Fibroblast of lung (primary cell): ENCODE data around the gene RBM27. TPM values are rescaled to one million over a fixed set of nuclear protein-coding genes. Genes with fewer than 3 reads are reported as not detected.
A peak's percentile ranks its signal among the peaks of the same experiment; 100 is the strongest.
"Not testable (repeated sequence)": the region's sequence is repeated elsewhere in the genome, so short reads cannot be mapped to it uniquely, and the experiment has no call there.

Source experiments
- DNase-seq, 2 donors: peaks; one replicate each; pipeline versions ENCODE4 v3.0.0 to v3.0.0-alpha.2; 2010; ENCODE audit warnings: low read depth in 2 of 2
- H2AFZ ChIP-seq: 2 replicates; pipeline ENCODE4 v1.5.1; 2012; ENCODE audit warnings: low read length, control low read depth, inconsistent platforms
- H3K27ac ChIP-seq: 2 replicates; pipeline ENCODE4 v1.5.1; 2011; ENCODE audit warnings: low read length, control low read depth; ENCODE audit not compliant: insufficient read depth
- H3K27me3 ChIP-seq: 2 replicates; pipeline ENCODE4 v1.5.1; 2011; ENCODE audit warnings: mild to moderate bottlenecking, low read length; ENCODE audit not compliant: control insufficient read depth, insufficient read depth
- H3K36me3 ChIP-seq: 2 replicates; pipeline ENCODE4 v1.5.1; 2011; ENCODE audit warnings: low read length; ENCODE audit not compliant: control insufficient read depth, insufficient read depth
- H3K4me1 ChIP-seq: 2 replicates; pipeline ENCODE4 v1.5.1; 2011; ENCODE audit warnings: low read length; ENCODE audit not compliant: control insufficient read depth, insufficient read depth; ENCODE audit errors: extremely low read depth
- H3K4me2 ChIP-seq: 2 replicates; pipeline ENCODE4 v1.5.1; 2011; ENCODE audit warnings: low read length, control low read depth; ENCODE audit not compliant: insufficient read depth; ENCODE audit errors: extremely low read depth
- H3K4me3 ChIP-seq, 4 experiments: fragments of 200-600 bp in 1 of 4; sonication (generic) in 1 of 4; replicated peaks in 1 of 4; 2 replicates each; pipeline ENCODE4 v1.5.1; 2011 to 2016; ENCODE audit warnings: low read length in 4 of 4, low read depth in 3 of 4, mild to moderate bottlenecking in 3 of 4, control low read depth in 2 of 4, inconsistent platforms in 1 of 4, mixed read lengths in 1 of 4; ENCODE audit not compliant: insufficient read depth in 1 of 4; ENCODE audit errors: control extremely low read depth in 1 of 4
- H3K79me2 ChIP-seq: 2 replicates; pipeline ENCODE4 v1.5.1; 2012; ENCODE audit warnings: mild to moderate bottlenecking, low read length, inconsistent platforms; ENCODE audit not compliant: control insufficient read depth, insufficient read depth
- H3K9ac ChIP-seq: 2 replicates; pipeline ENCODE4 v1.5.1; 2011; ENCODE audit warnings: mild to moderate bottlenecking, low read length, control low read depth; ENCODE audit not compliant: insufficient read depth
- H3K9me3 ChIP-seq: 2 replicates; pipeline ENCODE4 v1.5.1; 2012; ENCODE audit warnings: low read depth, low read length; ENCODE audit not compliant: control insufficient read depth, insufficient read depth
- H4K20me1 ChIP-seq: 2 replicates; pipeline ENCODE4 v1.5.1; 2011; ENCODE audit warnings: low read length; ENCODE audit not compliant: control insufficient read depth, insufficient read depth; ENCODE audit errors: extremely low read depth
- CTCF ChIP-seq, 2 donors: IDR thresholded peaks in 1 of 2; conservative IDR thresholded peaks in 1 of 2; 1 replicate in 1 of 2; 2 replicates in 1 of 2; pipeline ENCODE4 v1.5.1; 2011 to 2012; ENCODE audit warnings: low read length in 2 of 2, control low read depth in 1 of 2, inconsistent platforms in 1 of 2, low read depth in 1 of 2, mild to moderate bottlenecking in 1 of 2
- EZH2 ChIP-seq: IDR thresholded peaks from 2 replicates; pipeline ENCODE4 v1.5.1; 2012; ENCODE audit warnings: low read length, control low read depth, mild to moderate bottlenecking; ENCODE audit errors: missing control alignments
- polyA plus RNA-seq, 2 donors: library from polyadenylated mRNA; depleted of rRNA in 1 of 2; stranded (reverse) in 1 of 2; unstranded in 1 of 2; fragments of >200 nt; gene quantifications; 2 replicates each; pipeline ENCODE4 v1.2.1, GENCODE V29; 2011 to 2012; ENCODE audit warnings: missing spikeins in 1 of 2
- total RNA-seq: library from RNA; depleted of rRNA; stranded (reverse); fragments of >200 nt; gene quantifications from 2 replicates; pipeline ENCODE4 v1.2.1, GENCODE V29; 2014

RBM27 gene
- total and polyA plus RNA-seq, 2 donors (not counting 1 experiment from before 2014, with no cell fraction given): 15.0 to 23.9 TPM

GRCh38 chr5:146199176-146199815, 4.1 kb upstream of the RBM27 start:
- Histone ChIP-seq H3K36me3 (no peaks in the 10 kb centered on the region), H3K9ac (no peak overlapping the region), H3K9me3 (no peaks in the 10 kb centered on the region), H2AFZ (no peak overlapping the region), H3K4me2 (no peak overlapping the region), H3K27me3 (no peaks in the 10 kb centered on the region), H3K27ac (no peak overlapping the region), H3K79me2 (peaks cover 9% of the 10 kb centered on the region), H3K4me1 (no peaks in the 10 kb centered on the region), H3K4me3 (no peak overlapping the region), H4K20me1 (no peaks in the 10 kb centered on the region)
- no peak for TF ChIP-seq CTCF (conservative IDR thresholded peaks at IDR 0.05 in 1 of 2, IDR thresholded peaks at IDR 0.05 in 1 of 2; ENCODE audit: low read depth in 1 of 2, low read length in 2 of 2)
- TF ChIP-seq EZH2: no peak
- no peak for DNase-seq

GRCh38 chr5:146201795-146202194, 1.6 kb upstream of the RBM27 start:
- not testable (repeated sequence) for H3K4me1 ChIP-seq, DNase-seq, H3K36me3 ChIP-seq, H3K9me3 ChIP-seq, H2AFZ ChIP-seq, H4K20me1 ChIP-seq, H3K4me3 ChIP-seq, H3K27me3 ChIP-seq, H3K9ac ChIP-seq, H3K27ac ChIP-seq, H3K4me2 ChIP-seq
- peaks cover 33% of the 10 kb centered on the region for H3K79me2 ChIP-seq

GRCh38 chr5:146203872-146204192, 427 bp downstream of the RBM27 start:
- Histone ChIP-seq H3K27me3 (no peaks in the 10 kb centered on the region), H3K9me3 (no peaks in the 10 kb centered on the region), H3K4me3 (peak overlapping the region; percentile 92 to 97 (median 94)), H3K79me2 (peaks cover 42% of the 10 kb centered on the region), H3K4me1 (no peaks in the 10 kb centered on the region), H2AFZ (no peak overlapping the region), H4K20me1 (no peaks in the 10 kb centered on the region), H3K36me3 (no peaks in the 10 kb centered on the region), H3K27ac (peak overlapping the region; percentile 80), H3K9ac (peak overlapping the region; percentile 88), H3K4me2 (peak overlapping the region; percentile 77)
- DNase-seq: no peak
- no peak for TF ChIP-seq CTCF (conservative IDR thresholded peaks at IDR 0.05 in 1 of 2, IDR thresholded peaks at IDR 0.05 in 1 of 2; ENCODE audit: low read depth in 1 of 2, low read length in 2 of 2)
- no peak for TF ChIP-seq EZH2
